ENCODE data around the gene AP1M1. TPM values are rescaled to one million over a fixed set of nuclear protein-coding genes. Genes with fewer than 3 reads are reported as not detected.

AP1M1 gene
- total RNA-seq, 1 donor from 2014 or later: 51.8 TPM

GRCh38 chr19:16205205-16206045, 7.7 kb downstream of the AP1M1 start:
- DNase-seq (ENCODE audit: low spot score): peak; percentile 76
- intact Hi-C loops (cut with DNase I): no loop called here

- intact Hi-C loops (cut with DNase I): no loop called here
- peak; percentile 57 for DNase-seq (ENCODE audit: low spot score)
Measured at GRCh38 chr19:16206046-16206605, 8.4 kb downstream of the AP1M1 start.

GRCh38 chr19:16206637-16207036, 8.9 kb downstream of the AP1M1 start:
- DNase-seq (ENCODE audit: low spot score): no peak
- intact Hi-C loops (cut with DNase I): no loop called here

- intact Hi-C loops (cut with DNase I): no loop called here
- DNase-seq (ENCODE audit: low spot score): no peak
Measured at GRCh38 chr19:16207063-16207462, 9.4 kb downstream of the AP1M1 start.

- intact Hi-C loops (cut with DNase I): no loop called here
- DNase-seq (ENCODE audit: low spot score): no peak
Measured at GRCh38 chr19:16207490-16208025, 9.8 kb downstream of the AP1M1 start.

- intact Hi-C loops (cut with DNase I): no loop called here
- DNase-seq (ENCODE audit: low spot score): no peak
Measured at GRCh38 chr19:16208064-16208759, 10.5 kb downstream of the AP1M1 start.

- intact Hi-C loops (cut with DNase I): no loop called here
- no peak for DNase-seq (ENCODE audit: low spot score)
Measured at GRCh38 chr19:16208847-16209665, 11.3 kb downstream of the AP1M1 start.

GRCh38 chr19:16210168-16210567, 12.5 kb downstream of the AP1M1 start:
- intact Hi-C loops (cut with DNase I): no loop called here
- DNase-seq (ENCODE audit: low spot score): no peak

- DNase-seq (ENCODE audit: low spot score): no peak
- intact Hi-C loops (cut with DNase I): no loop called here
Measured at GRCh38 chr19:16213076-16213475, 15.4 kb downstream of the AP1M1 start.

GRCh38 chr19:16216744-16217670, 19.3 kb downstream of the AP1M1 start:
- intact Hi-C loops (cut with DNase I): no loop called here
- DNase-seq (ENCODE audit: low spot score): no peak

- intact Hi-C loops (cut with DNase I): no loop called here
- no peak for DNase-seq (ENCODE audit: low spot score)
Measured at GRCh38 chr19:16217716-16218451, 20.2 kb downstream of the AP1M1 start.

GRCh38 chr19:16218851-16219250, 21.1 kb downstream of the AP1M1 start:
- no peak for DNase-seq (ENCODE audit: low spot score)
- intact Hi-C loops (cut with DNase I): no loop called here

GRCh38 chr19:16222806-16223205, 25.1 kb downstream of the AP1M1 start:
- intact Hi-C loops (cut with DNase I): no loop called here

GRCh38 chr19:16223746-16224145, 26.0 kb downstream of the AP1M1 start:
- intact Hi-C loops (cut with DNase I): no loop called here

More at GRCh38 chr19:16222806-16223205, 25.1 kb downstream of the AP1M1 start:
- no peak for DNase-seq (ENCODE audit: low spot score)

GRCh38 chr19:16224293-16225045, 26.8 kb downstream of the AP1M1 start:
- DNase-seq (ENCODE audit: low spot score): no peak
- intact Hi-C loops (cut with DNase I): no loop called here

More at GRCh38 chr19:16223746-16224145, 26.0 kb downstream of the AP1M1 start:
- no peak for DNase-seq (ENCODE audit: low spot score)

GRCh38 chr19:16225279-16226183, 27.8 kb downstream of the AP1M1 start:
- DNase-seq (ENCODE audit: low spot score): no peak
- intact Hi-C loops (cut with DNase I): no loop called here
